GM19397 (cell line): ENCODE data around the gene POLD2.
"Not testable (repeated sequence)": the region's sequence is repeated elsewhere in the genome, so short reads cannot be mapped to it uniquely, and the experiment has no call there.

Source experiments
- ATAC-seq: cut with Tn5 transposase; IDR thresholded peaks from one replicate; pipeline ENCODE4 v1.9.1; 2021; ENCODE audit warnings: mild to moderate bottlenecking, moderate library complexity; ENCODE audit not compliant: unreplicated experiment

Gene POLD2

GRCh38 chr7:44123190-44124003 is at the start of gene POLD2:
TSS of gene POLD2 (minus strand) at chr7:44123548. CDS start at chr7:44122053, 1,495 bp downstream.
- ATAC-seq, result peak; percentile 98

- no peak for ATAC-seq
These were observed 49.6 kb upstream of the POLD2 start for GRCh38 chr7:44172803-44173424.

GRCh38 chr7:44172352-44172751 is 49.0 kb upstream of the POLD2 start:
- ATAC-seq, result no peak

- ATAC-seq, result not testable (repeated sequence)
These were observed 48.6 kb upstream of the POLD2 start for GRCh38 chr7:44171901-44172300.

- no peak for ATAC-seq
These were observed 44.6 kb upstream of the POLD2 start for GRCh38 chr7:44167920-44168319.

GRCh38 chr7:44163591-44163990 is 40.2 kb upstream of the POLD2 start:
- no peak for ATAC-seq

GRCh38 chr7:44162785-44163395 is 39.5 kb upstream of the POLD2 start:
- ATAC-seq, result no peak

GRCh38 chr7:44162179-44162578 is 38.8 kb upstream of the POLD2 start:
- ATAC-seq, result no peak

GRCh38 chr7:44161371-44161770 is 38.0 kb upstream of the POLD2 start:
- ATAC-seq, result no peak

GRCh38 chr7:44159824-44160630 is 36.7 kb upstream of the POLD2 start:
- ATAC-seq, result no peak

GRCh38 chr7:44158873-44159631 is 35.7 kb upstream of the POLD2 start:
- ATAC-seq, result no peak

- ATAC-seq, result no peak
These were observed 34.9 kb upstream of the POLD2 start for GRCh38 chr7:44158096-44158872.

- no peak for ATAC-seq
These were observed 34.0 kb upstream of the POLD2 start for GRCh38 chr7:44157116-44158080.

GRCh38 chr7:44156453-44157010 is 33.2 kb upstream of the POLD2 start:
- ATAC-seq, result no peak

GRCh38 chr7:44155191-44156185 is 32.1 kb upstream of the POLD2 start:
- ATAC-seq, result no peak

GRCh38 chr7:44154703-44155102 is 31.4 kb upstream of the POLD2 start:
- no peak for ATAC-seq

- ATAC-seq, result no peak
These were observed 30.6 kb upstream of the POLD2 start for GRCh38 chr7:44153948-44154335.
